ENCODE results near the gene ABL1.
"Not testable (repeated sequence)": the region's sequence is repeated elsewhere in the genome, so short reads cannot be mapped to it uniquely, and the experiment has no call there.

ABL1 gene

GRCh38 chr9:130846487-130847305, 11.6 kb downstream of the ABL1 start:
- H3K4me1 ChIP-seq (ENCODE audit: low read depth, poor library complexity, severe bottlenecking), result peaks cover 12% of the 10 kb centered on the region
- H3K36me3 ChIP-seq (ENCODE audit: insufficient read depth), result no peaks in the 10 kb centered on the region
- no peak overlapping the region for H3K4me3 ChIP-seq (IDR thresholded peaks at IDR 0.05; ENCODE audit: insufficient read depth, low read depth, low read length)
- no peak overlapping the region for H3K4me2 ChIP-seq
- no peak overlapping the region for H3K9ac ChIP-seq
- H4K20me1 ChIP-seq (ENCODE audit: insufficient read depth), result no peaks in the 10 kb centered on the region
- no peak for TF ChIP-seq CTCF (conservative IDR thresholded peaks at IDR 0.05; ENCODE audit: low read depth, low read length)
- peaks cover 21% of the 10 kb centered on the region; the same call in 1 of the 2 replicates for H3K79me2 ChIP-seq (ENCODE audit: insufficient read depth, low read depth)
- no peak overlapping the region for H3K27ac ChIP-seq
- H3K27me3 ChIP-seq (ENCODE audit: insufficient read depth, low read depth), result no peaks in the 10 kb centered on the region
- H2AFZ ChIP-seq (ENCODE audit: low read depth), result no peak overlapping the region

- Histone ChIP-seq H3K4me3 (IDR thresholded peaks at IDR 0.05; ENCODE audit: insufficient read depth, low read depth, low read length) (no peak overlapping the region), H3K79me2 (ENCODE audit: insufficient read depth, low read depth) (peaks cover 16% of the 10 kb centered on the region; the same call in 1 of the 2 replicates), H4K20me1 (ENCODE audit: insufficient read depth) (no peaks in the 10 kb centered on the region), H3K27me3 (ENCODE audit: insufficient read depth, low read depth) (no peaks in the 10 kb centered on the region), H3K36me3 (ENCODE audit: insufficient read depth) (no peaks in the 10 kb centered on the region), H3K27ac (no peak overlapping the region), H3K4me1 (ENCODE audit: low read depth, poor library complexity, severe bottlenecking) (peaks cover 12% of the 10 kb centered on the region), H3K4me2 (no peak overlapping the region), H3K9ac (no peak overlapping the region), H2AFZ (ENCODE audit: low read depth) (no peak overlapping the region)
- no peak for TF ChIP-seq CTCF (conservative IDR thresholded peaks at IDR 0.05; ENCODE audit: low read depth, low read length)
Observed at GRCh38 chr9:130847306-130848217, 12.5 kb downstream of the ABL1 start.

- not testable (repeated sequence) for H2AFZ ChIP-seq (ENCODE audit: low read depth); H3K27me3 ChIP-seq (ENCODE audit: insufficient read depth, low read depth); H3K4me2 ChIP-seq; H3K36me3 ChIP-seq (ENCODE audit: insufficient read depth); H3K4me3 ChIP-seq (IDR thresholded peaks at IDR 0.05; ENCODE audit: insufficient read depth, low read depth, low read length); H3K27ac ChIP-seq; H3K9ac ChIP-seq; H4K20me1 ChIP-seq (ENCODE audit: insufficient read depth)
- Histone ChIP-seq H3K79me2 (ENCODE audit: insufficient read depth, low read depth) (peaks cover 14% of the 10 kb centered on the region; the same call in 1 of the 2 replicates), H3K4me1 (ENCODE audit: low read depth, poor library complexity, severe bottlenecking) (peaks cover 12% of the 10 kb centered on the region)
Observed at GRCh38 chr9:130848514-130848913, 13.5 kb downstream of the ABL1 start.

- TF ChIP-seq CTCF (conservative IDR thresholded peaks at IDR 0.05; ENCODE audit: low read depth, low read length), result no peak
- Histone ChIP-seq H4K20me1 (ENCODE audit: insufficient read depth) (no peaks in the 10 kb centered on the region), H3K27ac (no peak overlapping the region), H3K4me2 (no peak overlapping the region), H3K36me3 (ENCODE audit: insufficient read depth) (no peaks in the 10 kb centered on the region), H3K27me3 (ENCODE audit: insufficient read depth, low read depth) (no peaks in the 10 kb centered on the region), H2AFZ (ENCODE audit: low read depth) (no peak overlapping the region), H3K4me3 (IDR thresholded peaks at IDR 0.05; ENCODE audit: insufficient read depth, low read depth, low read length) (no peak overlapping the region), H3K4me1 (ENCODE audit: low read depth, poor library complexity, severe bottlenecking) (peaks cover 12% of the 10 kb centered on the region), H3K9ac (no peak overlapping the region), H3K79me2 (ENCODE audit: insufficient read depth, low read depth) (peaks cover 14% of the 10 kb centered on the region; the same call in 1 of the 2 replicates)
Observed at GRCh38 chr9:130849356-130849755, 14.3 kb downstream of the ABL1 start.
